Measurements from ENCODE around the gene MOB3B.

MOB3B gene

DNA sequence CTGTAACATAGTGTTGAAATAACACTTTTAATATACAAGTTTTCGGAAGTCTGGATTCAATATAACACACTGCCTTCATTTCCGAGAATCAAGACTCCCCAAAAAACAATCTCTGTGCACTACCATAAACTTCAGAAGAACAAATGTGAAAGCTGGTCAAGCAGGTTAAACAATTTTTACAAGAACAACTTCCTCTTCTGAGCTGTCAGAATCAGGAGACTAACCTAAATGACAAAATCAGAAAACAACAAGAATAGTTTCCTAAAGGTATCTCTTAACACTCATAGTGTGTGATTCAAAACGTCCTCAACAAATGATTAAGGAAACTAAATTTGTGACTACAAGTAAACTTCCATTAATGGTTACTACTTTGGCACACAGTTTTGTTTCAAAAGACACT lies 32.1 kb upstream of the MOB3B start:
- TF ChIP-seq, protein P1, sequence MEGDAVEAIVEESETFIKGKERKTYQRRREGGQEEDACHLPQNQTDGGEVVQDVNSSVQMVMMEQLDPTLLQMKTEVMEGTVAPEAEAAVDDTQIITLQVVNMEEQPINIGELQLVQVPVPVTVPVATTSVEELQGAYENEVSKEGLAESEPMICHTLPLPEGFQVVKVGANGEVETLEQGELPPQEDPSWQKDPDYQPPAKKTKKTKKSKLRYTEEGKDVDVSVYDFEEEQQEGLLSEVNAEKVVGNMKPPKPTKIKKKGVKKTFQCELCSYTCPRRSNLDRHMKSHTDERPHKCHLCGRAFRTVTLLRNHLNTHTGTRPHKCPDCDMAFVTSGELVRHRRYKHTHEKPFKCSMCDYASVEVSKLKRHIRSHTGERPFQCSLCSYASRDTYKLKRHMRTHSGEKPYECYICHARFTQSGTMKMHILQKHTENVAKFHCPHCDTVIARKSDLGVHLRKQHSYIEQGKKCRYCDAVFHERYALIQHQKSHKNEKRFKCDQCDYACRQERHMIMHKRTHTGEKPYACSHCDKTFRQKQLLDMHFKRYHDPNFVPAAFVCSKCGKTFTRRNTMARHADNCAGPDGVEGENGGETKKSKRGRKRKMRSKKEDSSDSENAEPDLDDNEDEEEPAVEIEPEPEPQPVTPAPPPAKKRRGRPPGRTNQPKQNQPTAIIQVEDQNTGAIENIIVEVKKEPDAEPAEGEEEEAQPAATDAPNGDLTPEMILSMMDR (IDR thresholded peaks at IDR 0.05; ENCODE audit: insufficient read depth, low read length, missing control alignments) = no peak
- POLR2A ChIA-PET = no interaction called here
- no peak for DNase-seq (ENCODE audit: low read depth, low spot score)
- no peak overlapping the region for H3K4me3 ChIP-seq (ENCODE audit: low read depth, low read length)
- CTCF ChIA-PET = interaction anchor here (4.9 kb wide), 1 partner anchor 14 kb away, joined by 23 read pairs; no protein-coding TSS in a partner anchor

DNA sequence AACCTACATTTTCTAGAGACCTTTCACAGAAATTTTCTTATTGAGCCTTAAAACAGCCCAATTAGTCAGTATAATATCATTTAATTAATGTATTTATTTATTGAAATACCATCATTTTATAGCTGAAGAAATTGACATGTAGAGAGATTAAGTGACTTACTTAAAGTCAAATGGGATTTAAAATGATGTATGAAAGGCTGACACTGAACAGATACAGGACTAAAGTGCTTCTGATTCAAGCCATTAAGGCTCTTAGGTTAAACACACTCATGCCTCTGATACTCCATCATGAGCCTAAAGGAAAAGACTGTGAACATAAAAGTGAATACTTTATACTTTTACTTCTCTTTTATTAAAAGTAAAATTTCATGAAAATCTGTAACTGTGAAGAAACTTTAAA lies 30.8 kb upstream of the MOB3B start:
- H3K4me3 ChIP-seq (ENCODE audit: low read depth, low read length) = no peak overlapping the region
- ChIA-PET POLR2A (no interaction called here), CTCF (interaction anchor here (0.8 to 4.9 kb wide), 5 partner anchors 12 to 227 kb away, joined by 3 to 23 read pairs (median 4); partner anchors contain the start of genes C9orf72 and MOB3B)
- TF ChIP-seq, protein P1 (IDR thresholded peaks at IDR 0.05; ENCODE audit: insufficient read depth, low read length, missing control alignments) = no peak
- no peak for DNase-seq (ENCODE audit: low read depth, low spot score)

DNA sequence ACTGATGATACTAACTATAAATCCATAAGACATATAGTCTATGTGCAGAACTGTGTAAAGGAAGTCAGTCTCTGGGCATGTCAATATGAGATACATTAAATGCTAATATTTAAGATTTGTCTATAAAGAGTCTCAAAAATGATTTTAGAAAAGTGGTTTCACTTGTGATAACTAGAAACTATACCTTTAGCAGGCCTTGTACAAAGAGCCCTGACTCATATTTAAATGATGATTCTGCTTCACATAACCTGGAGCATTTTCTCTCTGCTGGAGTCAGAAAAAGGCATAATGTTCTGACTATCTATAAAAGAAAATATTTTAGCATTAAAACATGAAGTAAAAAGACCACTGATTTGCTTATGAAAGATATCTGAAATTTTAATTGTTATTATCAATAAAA lies 28.7 kb upstream of the MOB3B start:
- ChIA-PET CTCF (interaction anchor here (4.8 kb wide), 1 partner anchor 225 kb away, joined by 12 read pairs; no protein-coding TSS in a partner anchor), POLR2A (no interaction called here)
- TF ChIP-seq, protein P1 (IDR thresholded peaks at IDR 0.05; ENCODE audit: insufficient read depth, low read length, missing control alignments) = no peak
- DNase-seq (ENCODE audit: low read depth, low spot score) = no peak
- no peak overlapping the region for H3K4me3 ChIP-seq (ENCODE audit: low read depth, low read length)

DNA sequence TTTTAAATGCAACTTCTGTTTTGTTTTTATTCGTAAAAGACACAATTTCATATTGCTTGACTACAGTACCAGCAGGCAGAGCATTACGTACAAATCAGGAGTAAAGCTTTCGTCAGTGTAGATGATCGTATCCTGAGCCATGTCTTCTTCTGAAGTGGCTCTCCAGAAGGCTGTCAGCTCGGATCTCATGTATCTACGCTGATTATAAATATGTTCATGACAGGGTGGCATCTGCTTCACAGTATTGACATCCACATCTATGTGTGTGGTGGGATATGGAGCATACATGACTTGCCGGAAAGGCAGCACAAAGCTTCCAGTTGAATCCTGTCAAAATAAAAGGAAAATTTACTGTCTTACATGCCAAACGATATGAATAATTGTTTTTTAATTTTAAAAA lies 26.9 kb upstream of the MOB3B start:
- ChIA-PET POLR2A (no interaction called here), CTCF (interaction anchor here (0.9 to 4.8 kb wide), 3 partner anchors 26 to 523 kb away, joined by 3 to 12 read pairs (median 4); no protein-coding TSS in a partner anchor)
- DNase-seq (ENCODE audit: low read depth, low spot score) = no peak
- TF ChIP-seq, protein P1 (IDR thresholded peaks at IDR 0.05; ENCODE audit: insufficient read depth, low read length, missing control alignments) = no peak
- no peak overlapping the region for H3K4me3 ChIP-seq (ENCODE audit: low read depth, low read length)

DNA sequence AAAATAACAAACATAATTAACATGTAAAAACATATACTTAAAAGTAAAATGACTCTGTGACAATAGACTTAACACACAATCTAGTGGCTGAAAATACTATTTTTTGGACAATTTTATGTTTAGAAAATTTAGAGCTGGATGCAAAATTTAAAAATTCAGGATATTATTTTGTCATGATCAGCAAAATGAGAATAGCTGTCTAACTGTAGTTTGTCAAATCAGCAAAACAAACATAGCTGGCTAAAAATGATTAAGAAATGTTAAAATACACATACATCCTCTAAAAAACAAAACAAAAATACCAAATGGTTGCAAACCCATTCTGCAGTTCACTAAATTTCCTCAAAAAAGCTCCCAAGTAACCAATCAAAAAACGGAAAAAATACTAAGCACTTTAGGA lies 25.1 kb upstream of the MOB3B start:
- ChIA-PET CTCF (interaction anchor here (0.9 to 4.5 kb wide), 3 partner anchors 8 to 222 kb away, joined by 3 to 20 read pairs (median 14); partner anchors contain the start of gene MOB3B), POLR2A (no interaction called here)
- H3K4me3 ChIP-seq (ENCODE audit: low read depth, low read length) = no peak overlapping the region
- TF ChIP-seq, protein P1 (IDR thresholded peaks at IDR 0.05; ENCODE audit: insufficient read depth, low read length, missing control alignments) = no peak
- DNase-seq (ENCODE audit: low read depth, low spot score) = no peak

DNA sequence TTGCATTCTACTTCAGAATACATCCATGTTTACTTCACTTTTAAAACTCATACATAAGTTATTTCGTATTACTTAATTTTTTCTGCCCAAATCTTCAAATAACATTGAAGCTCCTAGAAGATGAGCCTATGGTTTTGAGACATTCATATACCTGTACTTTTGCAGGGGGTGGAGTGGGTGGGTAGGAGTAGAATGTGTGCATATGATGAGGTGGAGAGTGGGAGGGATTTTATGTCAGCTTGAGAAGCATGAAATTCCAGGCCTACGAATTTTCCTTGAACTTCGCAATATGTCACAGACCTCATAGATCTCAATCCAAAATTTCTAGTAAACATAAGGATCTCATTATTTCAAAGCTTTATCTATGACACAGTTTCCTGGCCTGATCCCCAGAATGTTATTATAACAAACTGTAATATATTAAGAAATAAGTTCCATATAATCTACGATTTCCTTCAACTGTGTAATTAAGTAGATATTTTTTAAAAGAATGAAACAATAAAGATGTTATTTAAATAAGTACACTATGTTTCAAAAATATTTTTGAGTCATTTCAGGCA lies 19.7 kb upstream of the MOB3B start:
- ChIA-PET CTCF (interaction anchor here (0.9 to 8.1 kb wide), 6 partner anchors 10 to 216 kb away, joined by 4 to 140 read pairs (median 12); partner anchors contain the start of genes C9orf72 and MOB3B), POLR2A (no interaction called here)
- TF ChIP-seq, protein P1 (IDR thresholded peaks at IDR 0.05; ENCODE audit: insufficient read depth, low read length, missing control alignments) = no peak
- DNase-seq (ENCODE audit: low read depth, low spot score) = no peak
- no peak overlapping the region for H3K4me3 ChIP-seq (ENCODE audit: low read depth, low read length)

All from AG04449 (cell line).